Kidney (tissue), 14 donors: ENCODE measurements around the gene PRR15L. TPM values are rescaled to one million over a fixed set of nuclear protein-coding genes. Genes with fewer than 3 reads are reported as not detected.

Experiments
- DNase-seq, 5 donors: peaks; one replicate each; pipeline ENCODE4 v3.0.0-alpha.2; 2013 to 2020
- FAIRE-seq: peaks from 2 replicates; lab custom pipeline; 2012; peaks lifted over from hg19 to GRCh38; lab: Jason Lieb, UNC
- H3K27ac ChIP-seq, 2 donors: one replicate each; pipeline ENCODE4 v1.7.0; 2013; ENCODE audit warnings: low read depth in 2 of 2, low read length in 2 of 2, inconsistent platforms in 1 of 2
- H3K27me3 ChIP-seq: one replicate; pipeline ENCODE4 v1.7.1; 2013; ENCODE audit warnings: low read length, inconsistent platforms; ENCODE audit not compliant: control insufficient read depth, insufficient read depth
- H3K36me3 ChIP-seq, 3 donors: one replicate each; pipeline versions ENCODE4 v1.7.0 to v1.7.1; 2013; ENCODE audit warnings: low read length in 3 of 3, control low read depth in 1 of 3, inconsistent platforms in 1 of 3; ENCODE audit not compliant: insufficient read depth in 3 of 3, control insufficient read depth in 2 of 3
- H3K4me1 ChIP-seq, 3 donors: one replicate each; pipeline versions ENCODE4 v1.7.0 to v1.7.1; 2013; ENCODE audit warnings: low read length in 3 of 3, inconsistent platforms in 1 of 3, low read depth in 1 of 3; ENCODE audit not compliant: control insufficient read depth in 2 of 3, insufficient read depth in 2 of 3
- H3K4me3 ChIP-seq, 3 donors: one replicate each; pipeline versions ENCODE4 v1.7.0 to v1.8.1; 2013; ENCODE audit warnings: low read length in 3 of 3, control low read depth in 1 of 3, inconsistent platforms in 1 of 3
- H3K9ac ChIP-seq, 3 donors: one replicate each; pipeline versions ENCODE4 v1.7.0 to v1.7.1; 2013; ENCODE audit warnings: low read length in 3 of 3, control low read depth in 1 of 3, inconsistent platforms in 1 of 3
- H3K9me3 ChIP-seq, 3 donors: one replicate each; pipeline versions ENCODE4 v1.7.0 to v1.7.1; 2013; ENCODE audit warnings: low read length in 3 of 3, control low read depth in 1 of 3, inconsistent platforms in 1 of 3; ENCODE audit not compliant: control insufficient read depth in 2 of 3, insufficient read depth in 1 of 3
- intact Hi-C: fragments of 100-400 bp; cut with DNase I; formaldehyde crosslinking; loops from one replicate; pipeline ENCODE4 v1.11.1; 2022
- polyA plus RNA-seq: library from polyadenylated mRNA; stranded (reverse); fragments of 350-450 nt; fragmentation: Illumina TruSeq; extraction: RNeasy Lipid Tissue Mini Kit (QIAGEN cat#74804); gene quantifications from one replicate; pipeline ENCODE4 v1.2.3, GENCODE V29; 2014; ENCODE audit warnings: low read depth, low replicate concordance; ENCODE audit not compliant: insufficient read depth
- total RNA-seq: library from RNA; stranded (reverse); fragmentation: NEBNext Ultra II Directional; extraction: Animal tissue kit (Norgen Biotek cat#: 25700); gene quantifications from one replicate; pipeline ENCODE4 v1.2.1, GENCODE V29; 2021
- TF ChIP-seq, protein P1 (sequence below): IDR thresholded peaks from 3 replicates; pipeline ENCODE4 v1.5.1; 2012; ENCODE audit warnings: mild to moderate bottlenecking, moderate library complexity, borderline replicate concordance; ENCODE audit not compliant: insufficient read depth; ENCODE audit errors: extremely low read depth
- donor health status: control.
- donor health status: control.
- donor health status: control.
- donor health status: control.
- donor health status: control.
- donor health status: DM: yes; HTN: yes; CAD: no.
- donor health status: Normal renal cell carcinoma (clear cell type).

The PRR15L gene
- total and polyA plus RNA-seq, 2 donors from 2014 or later, result 64.5 to 105 TPM

- no peak for DNase-seq
- Histone ChIP-seq H3K36me3 (no peaks in the 10 kb centered on the region), H3K4me1 (peaks cover 0 to 2% (median 0%) of the 10 kb centered on the region in 3 donors), H3K9me3 (no peaks in the 10 kb centered on the region), H3K27ac (no peak overlapping the region), H3K27me3 (no peaks in the 10 kb centered on the region), H3K9ac (no peak overlapping the region), H3K4me3 (no peak overlapping the region)
- TF ChIP-seq, protein P1, sequence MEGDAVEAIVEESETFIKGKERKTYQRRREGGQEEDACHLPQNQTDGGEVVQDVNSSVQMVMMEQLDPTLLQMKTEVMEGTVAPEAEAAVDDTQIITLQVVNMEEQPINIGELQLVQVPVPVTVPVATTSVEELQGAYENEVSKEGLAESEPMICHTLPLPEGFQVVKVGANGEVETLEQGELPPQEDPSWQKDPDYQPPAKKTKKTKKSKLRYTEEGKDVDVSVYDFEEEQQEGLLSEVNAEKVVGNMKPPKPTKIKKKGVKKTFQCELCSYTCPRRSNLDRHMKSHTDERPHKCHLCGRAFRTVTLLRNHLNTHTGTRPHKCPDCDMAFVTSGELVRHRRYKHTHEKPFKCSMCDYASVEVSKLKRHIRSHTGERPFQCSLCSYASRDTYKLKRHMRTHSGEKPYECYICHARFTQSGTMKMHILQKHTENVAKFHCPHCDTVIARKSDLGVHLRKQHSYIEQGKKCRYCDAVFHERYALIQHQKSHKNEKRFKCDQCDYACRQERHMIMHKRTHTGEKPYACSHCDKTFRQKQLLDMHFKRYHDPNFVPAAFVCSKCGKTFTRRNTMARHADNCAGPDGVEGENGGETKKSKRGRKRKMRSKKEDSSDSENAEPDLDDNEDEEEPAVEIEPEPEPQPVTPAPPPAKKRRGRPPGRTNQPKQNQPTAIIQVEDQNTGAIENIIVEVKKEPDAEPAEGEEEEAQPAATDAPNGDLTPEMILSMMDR, result no peak
- intact Hi-C loops, result no loop called here
- no peak for FAIRE-seq
Observed at GRCh38 chr17:47962901-47963300, 5.2 kb upstream of the PRR15L start.

DNA sequence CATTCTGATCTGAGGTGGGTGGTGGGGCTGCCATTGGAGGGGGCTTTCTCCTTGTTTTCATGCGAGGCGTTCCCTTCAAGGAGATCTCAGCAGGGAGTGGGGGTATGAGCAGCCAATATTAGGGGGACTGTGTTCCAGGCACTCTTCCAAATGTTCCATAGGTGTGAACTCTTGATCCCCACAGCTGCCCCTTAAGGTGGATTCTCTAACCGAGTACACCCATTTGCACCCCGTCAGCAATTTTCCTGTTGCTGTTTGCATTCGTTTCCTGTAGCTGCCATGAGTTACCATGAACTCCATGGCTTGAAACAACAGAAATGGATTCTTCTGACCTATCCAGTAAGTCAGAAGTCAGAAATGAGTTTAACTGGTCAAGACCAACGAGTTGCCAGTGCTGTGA, 3.7 kb upstream of the PRR15L start:
- FAIRE-seq, result no peak
- H3K9me3 ChIP-seq, result no peaks in the 10 kb centered on the region
- no peak overlapping the region for H3K9ac ChIP-seq
- DNase-seq, result no peak
- H3K36me3 ChIP-seq, result no peaks in the 10 kb centered on the region
- intact Hi-C loops, result no loop called here
- H3K27me3 ChIP-seq, result no peaks in the 10 kb centered on the region
- H3K4me1 ChIP-seq, result peaks cover 0 to 6% (median 4%) of the 10 kb centered on the region in 3 donors
- no peak overlapping the region for H3K27ac ChIP-seq
- H3K4me3 ChIP-seq, result no peak overlapping the region
- TF ChIP-seq, protein P1, result no peak

DNA sequence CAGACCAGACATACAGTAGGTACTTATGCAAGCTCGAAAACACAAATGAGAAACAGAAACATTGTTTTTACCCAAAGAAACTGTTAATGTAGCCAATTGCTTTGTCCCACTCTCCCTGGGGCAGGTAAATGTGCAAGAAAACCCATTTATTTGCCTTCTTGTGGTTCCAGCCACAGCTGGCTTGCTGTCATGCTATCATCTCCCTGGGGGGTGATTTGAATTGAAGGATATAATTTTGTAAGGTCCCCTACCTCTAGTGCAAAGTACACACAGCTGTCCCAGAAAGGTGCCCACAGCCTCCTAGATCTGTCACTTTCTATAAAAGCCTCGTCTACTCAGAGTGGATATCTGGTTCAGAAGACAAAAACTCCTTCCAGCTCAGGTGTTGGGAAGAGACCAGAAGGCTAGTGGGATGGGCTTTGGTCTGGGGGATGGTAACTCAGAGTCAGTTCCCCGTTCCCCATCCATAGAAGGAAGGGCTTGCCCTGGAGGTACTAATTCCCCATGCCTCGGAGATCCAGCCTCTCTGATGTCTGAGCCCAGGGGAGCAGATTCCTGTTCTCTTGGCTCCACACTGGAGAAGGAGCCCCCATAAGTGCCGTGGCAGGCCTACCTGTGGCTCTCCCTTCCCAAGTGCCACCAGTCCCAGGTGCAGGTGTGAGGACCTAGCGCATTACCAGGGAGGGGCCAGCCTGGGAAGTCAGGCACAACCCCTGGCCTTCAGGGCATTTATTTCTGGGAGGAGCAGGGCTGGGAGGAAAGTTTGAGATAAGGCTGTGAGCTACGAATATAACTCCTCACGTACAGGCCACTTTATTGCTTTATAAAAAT, 2.4 kb upstream of the PRR15L start:
- H3K27me3 ChIP-seq, result no peaks in the 10 kb centered on the region
- TF ChIP-seq, protein P1, result no peak
- DNase-seq, result peak in 1 of 5 donors; percentile 39
- no peak overlapping the region for H3K27ac ChIP-seq
- H3K4me3 ChIP-seq, result no peak overlapping the region
- intact Hi-C loops, result no loop called here
- FAIRE-seq, result no peak
- H3K4me1 ChIP-seq, result peaks cover 0 to 12% (median 6%) of the 10 kb centered on the region in 3 donors
- no peaks in the 10 kb centered on the region for H3K36me3 ChIP-seq
- no peaks in the 10 kb centered on the region for H3K9me3 ChIP-seq
- no peak overlapping the region for H3K9ac ChIP-seq
